TTC549 (cell line): Measurements from ENCODE around the gene MYO10.
"Not testable (repeated sequence)": the region's sequence is repeated elsewhere in the genome, so short reads cannot be mapped to it uniquely, and the experiment has no call there.

Experiments used
- FAIRE-seq: peaks from 2 replicates; lab custom pipeline; 2012; peaks lifted over from hg19 to GRCh38; lab: Jason Lieb, UNC

The MYO10 gene

GRCh38 chr5:16936150-16936988 is at the start of gene MYO10:
Gene MYO10, minus strand, starts transcription at chr5:16936288. Its CDS starts 480 bp downstream, at chr5:16935808.
- no peak for FAIRE-seq

GRCh38 chr5:16985304-16985703 is 49.2 kb upstream of the MYO10 start:
- not testable (repeated sequence) for FAIRE-seq

DNA sequence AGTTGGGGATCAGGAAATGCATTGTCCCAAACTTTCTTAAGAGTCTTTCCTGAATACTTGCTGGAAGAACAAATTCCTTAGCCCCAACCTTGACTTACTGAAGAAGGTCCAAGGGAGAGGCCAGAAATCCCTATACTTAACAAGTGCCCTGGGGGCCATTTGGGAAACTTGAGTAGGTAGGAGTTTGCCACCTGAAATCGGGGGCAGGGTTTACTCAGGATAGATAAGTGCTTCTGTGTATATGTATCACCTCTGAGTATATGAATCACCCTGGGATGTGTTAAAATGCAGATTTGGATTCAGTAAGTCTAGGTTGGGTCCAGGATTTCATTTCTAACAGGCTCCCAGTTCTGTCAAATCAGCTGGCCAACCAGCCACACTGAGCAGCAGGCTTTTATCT is 47.9 kb upstream of the MYO10 start:
- FAIRE-seq, result no peak

DNA sequence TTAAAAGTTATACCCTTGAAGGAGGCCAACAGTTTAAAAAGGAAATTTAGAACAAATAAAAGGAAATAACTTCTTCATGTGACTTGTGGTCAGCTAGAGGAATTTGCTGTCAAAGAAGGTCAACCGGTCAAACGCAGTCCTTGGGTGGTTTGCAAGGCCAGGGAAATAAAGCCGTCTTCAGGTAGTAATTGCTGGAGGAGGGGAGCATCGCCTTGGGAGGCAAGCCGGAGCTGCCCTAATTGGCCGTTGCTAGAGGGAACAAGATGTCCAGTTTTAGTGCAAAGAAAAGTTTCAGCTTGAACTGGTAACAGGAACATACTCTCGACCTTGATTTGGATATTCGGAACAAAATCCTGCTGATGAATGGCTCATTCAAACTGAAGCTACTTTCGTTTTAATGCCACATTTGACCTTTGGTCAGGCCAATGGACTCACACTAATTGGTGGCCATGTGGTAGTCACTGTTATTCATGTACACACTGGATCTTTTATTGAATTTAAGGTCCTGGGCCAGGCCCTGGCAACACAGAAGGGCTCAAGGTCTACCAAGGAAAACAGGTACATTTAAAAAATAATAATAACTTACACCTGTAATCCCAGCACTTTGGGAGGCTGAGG is 47.0 kb upstream of the MYO10 start:
- FAIRE-seq, result no peak

DNA sequence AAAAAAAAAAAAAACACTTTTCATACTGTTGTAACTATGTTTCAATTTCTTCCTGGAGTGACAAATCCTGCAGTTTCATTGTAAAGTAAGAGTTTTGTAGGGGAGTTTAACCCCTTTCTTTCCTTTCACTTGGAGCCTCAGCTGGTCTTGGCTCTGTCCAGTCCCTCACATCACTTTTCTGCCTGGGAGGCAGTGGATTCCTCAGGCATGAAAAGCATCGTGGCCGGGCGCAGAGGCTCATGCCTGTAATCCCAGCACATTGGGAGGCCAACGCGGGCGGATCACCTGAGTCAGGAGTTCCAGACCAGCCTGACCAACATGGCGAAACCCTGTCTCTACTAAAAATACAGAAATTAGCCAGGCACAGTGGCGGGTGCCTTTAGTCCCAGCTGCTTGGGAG is 45.6 kb upstream of the MYO10 start:
- FAIRE-seq, result no peak

GRCh38 chr5:16980983-16981382 is 44.9 kb upstream of the MYO10 start:
- FAIRE-seq, result no peak

DNA sequence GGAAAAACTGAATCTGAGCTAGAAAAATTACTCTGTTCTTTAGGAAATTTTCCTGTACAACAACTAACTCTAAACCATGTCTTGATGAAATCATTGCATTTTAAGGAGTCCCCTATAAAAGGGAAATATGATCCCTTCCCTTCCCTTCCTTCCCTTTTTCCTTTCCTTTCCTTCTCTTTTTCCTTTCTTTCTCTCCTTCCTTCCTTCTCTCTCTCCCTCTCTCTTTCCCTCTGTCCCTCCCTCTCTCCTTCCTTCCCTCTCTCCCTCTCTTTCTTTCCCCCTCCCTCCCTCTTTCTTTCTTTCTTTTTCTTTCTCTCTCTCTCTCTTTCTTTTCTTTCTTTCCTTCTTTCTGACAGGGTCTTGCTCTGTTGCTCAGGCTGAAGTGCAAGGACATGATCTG is 42.2 kb upstream of the MYO10 start:
- FAIRE-seq, result no peak

- no peak for FAIRE-seq
Measured at GRCh38 chr5:16976625-16977008, 40.5 kb upstream of the MYO10 start.

DNA sequence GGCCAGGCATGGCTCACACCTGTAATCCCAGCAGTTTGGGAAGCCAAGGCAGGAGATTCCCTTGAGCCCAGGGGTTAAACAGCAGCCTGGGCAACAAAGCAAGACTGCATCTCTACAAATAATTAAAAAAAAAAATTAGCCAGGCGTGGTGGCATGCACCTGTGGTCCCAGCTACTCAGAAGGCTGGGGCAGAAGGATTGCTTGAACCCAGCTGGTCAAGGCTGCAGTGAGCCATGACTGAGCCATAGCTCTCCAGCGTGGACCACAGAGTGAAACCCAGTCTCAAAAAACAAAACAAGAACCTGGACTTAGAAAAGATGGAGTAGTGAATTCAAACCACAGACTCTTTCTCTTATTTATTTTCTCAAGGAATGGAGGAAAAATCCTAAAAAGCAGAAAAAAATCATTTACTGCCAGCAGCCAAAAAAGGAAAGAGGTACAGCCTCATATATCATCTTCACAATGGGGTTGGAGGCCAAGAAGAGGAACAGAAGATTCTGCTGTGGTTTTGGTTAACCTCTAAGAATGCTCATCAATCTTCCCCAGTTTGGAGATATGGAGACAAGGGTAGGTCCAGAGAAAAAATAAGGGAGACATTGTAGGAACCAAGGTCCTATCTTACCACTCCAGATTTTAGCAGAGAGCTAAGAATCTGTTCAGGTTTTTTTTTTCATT is 40.0 kb upstream of the MYO10 start:
- no peak for FAIRE-seq

- no peak for FAIRE-seq
Measured at GRCh38 chr5:16974981-16975380, 38.9 kb upstream of the MYO10 start.

GRCh38 chr5:16970826-16971225 is 34.7 kb upstream of the MYO10 start:
- FAIRE-seq, result no peak

GRCh38 chr5:16970260-16970659 is 34.2 kb upstream of the MYO10 start:
- no peak for FAIRE-seq

DNA sequence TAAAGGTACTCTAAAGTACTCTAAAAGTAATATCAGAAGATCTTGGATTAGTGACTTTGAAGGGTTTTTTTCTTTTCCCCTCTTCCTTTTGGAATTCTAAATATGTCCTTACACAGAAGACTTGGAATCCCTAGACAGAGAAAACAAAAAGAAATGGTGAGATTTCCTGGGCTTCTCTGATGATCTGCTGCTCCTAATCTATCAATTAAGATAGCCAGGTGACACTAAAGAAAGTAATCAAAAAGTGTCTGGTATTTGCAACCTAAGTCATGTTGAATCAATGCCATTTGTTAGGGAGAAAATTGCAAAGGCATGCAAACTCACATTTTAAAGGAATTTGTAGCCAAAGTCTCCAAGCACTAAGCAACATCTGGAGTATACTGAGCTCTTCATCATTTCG is 29.5 kb upstream of the MYO10 start:
- FAIRE-seq, result no peak

GRCh38 chr5:16963821-16964220 is 27.7 kb upstream of the MYO10 start:
- no peak for FAIRE-seq

DNA sequence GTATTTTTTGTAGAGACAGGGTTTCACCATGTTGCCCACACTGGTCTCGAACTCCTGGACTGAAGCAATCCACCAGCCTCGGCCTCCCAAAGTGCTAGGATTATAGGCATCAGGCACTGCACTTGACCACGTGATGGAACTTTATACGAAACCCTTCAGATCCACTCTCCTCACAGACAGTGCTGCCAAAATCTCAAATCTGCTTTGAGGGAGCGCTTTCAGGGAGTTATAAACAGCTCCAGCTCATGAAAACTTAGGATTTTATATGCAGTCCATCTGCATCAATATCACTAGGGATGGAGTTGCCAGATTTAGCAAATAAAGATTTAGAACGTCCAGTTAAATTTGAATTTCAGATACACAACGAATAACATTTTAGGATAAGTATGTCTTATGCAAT is 25.0 kb upstream of the MYO10 start:
- no peak for FAIRE-seq

GRCh38 chr5:16957304-16958196 is 21.5 kb upstream of the MYO10 start:
- no peak for FAIRE-seq

- no peak for FAIRE-seq
Measured at GRCh38 chr5:16953729-16954128, 17.6 kb upstream of the MYO10 start.

GRCh38 chr5:16952968-16953671 is 17.0 kb upstream of the MYO10 start:
- FAIRE-seq, result no peak

GRCh38 chr5:16946725-16947124 is 10.6 kb upstream of the MYO10 start:
- FAIRE-seq, result no peak

DNA sequence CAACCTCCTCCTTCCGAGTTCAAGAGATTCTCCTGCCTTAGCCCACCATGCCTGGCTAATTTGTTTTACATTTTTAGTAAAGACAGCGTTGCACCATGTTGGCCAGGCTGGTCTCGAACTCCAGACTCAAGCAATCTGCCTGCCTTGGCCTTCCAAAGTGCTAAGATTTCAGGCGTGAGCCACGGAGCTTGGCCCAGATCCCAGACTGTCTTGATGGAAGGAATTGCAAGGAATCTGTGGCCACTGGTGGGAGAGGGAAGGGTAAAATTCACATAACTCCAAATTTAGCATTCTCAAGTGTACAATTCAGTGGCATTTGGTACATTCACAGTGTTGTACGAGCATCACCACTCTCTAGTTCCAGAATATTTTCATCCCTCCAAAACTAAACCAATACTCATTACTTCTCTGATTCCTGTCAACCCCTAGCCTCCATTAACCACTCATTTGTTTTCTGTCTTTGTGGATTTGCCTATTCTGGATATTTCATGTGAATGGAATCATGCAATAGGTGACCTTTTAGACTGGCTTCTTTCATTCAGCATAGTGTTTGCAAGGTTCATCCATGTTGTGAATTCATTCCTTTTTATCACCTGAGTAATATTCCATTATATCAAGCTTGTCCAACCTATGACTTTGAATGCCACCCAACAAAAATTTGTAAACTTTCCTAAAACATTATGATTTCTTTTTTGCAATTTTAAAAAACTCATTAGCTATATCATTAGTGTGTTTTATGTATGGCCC is 8.9 kb upstream of the MYO10 start:
- no peak for FAIRE-seq
